Endothelial cell of umbilical vein (primary cell): ENCODE measurements around the gene ABCC1. TPM values are rescaled to one million over a fixed set of nuclear protein-coding genes. Genes with fewer than 3 reads are reported as not detected.

Source experiments
- BruUV-seq: library from RNA; stranded (reverse); fragments of 400-500 nt; replicated peaks from 2 replicates; lab custom pipeline; 2021; lab: Mats Ljungman, UMichigan
- CTCF ChIA-PET: fragments of 300-600, 350-600 bp; sonication (Branson Sonifier 250); formaldehyde crosslinking; loops from one replicate; lab custom pipeline; 2021; ENCODE audit warnings: antibody characterized with exemption, inconsistent platforms; lab: Charles Lee
- POLR2A ChIA-PET: fragments of 300-600, 350-600 bp; sonication (Branson Sonifier 250); formaldehyde crosslinking; loops from one replicate; lab custom pipeline; 2021; ENCODE audit warnings: antibody characterized with exemption, inconsistent platforms; lab: Charles Lee
- DNase-seq: peaks from one replicate; pipeline ENCODE4 v3.0.0-alpha.2; 2011; ENCODE audit warnings: low read depth, low spot score
- FAIRE-seq: peaks from 2 replicates; lab custom pipeline; 2011; peaks lifted over from hg19 to GRCh38; lab: Jason Lieb, UNC
- H2AFZ ChIP-seq: 2 replicates; pipeline ENCODE4 v1.6.0; 2012; ENCODE audit warnings: low read depth, low read length, control low read depth, inconsistent platforms
- H3K27ac ChIP-seq: 2 replicates; pipeline ENCODE4 v1.5.1; 2011; ENCODE audit warnings: low read depth, mild to moderate bottlenecking, control low read depth, low read length, moderate library complexity; ENCODE audit not compliant: insufficient read depth
- H3K27me3 ChIP-seq, 2 experiments: 2 replicates each; pipeline versions ENCODE4 v1.6.0 to v1.6.1; 2011; ENCODE audit warnings: low read length in 2 of 2, mixed read lengths in 1 of 2; ENCODE audit not compliant: control insufficient read depth in 2 of 2, insufficient read depth in 2 of 2
- H3K36me3 ChIP-seq, 2 experiments: 2 replicates in 1 of 2; 3 replicates in 1 of 2; pipeline ENCODE4 v1.5.1; 2011; ENCODE audit warnings: low read length in 2 of 2, mild to moderate bottlenecking in 1 of 2, moderate library complexity in 1 of 2; ENCODE audit not compliant: control insufficient read depth in 2 of 2, insufficient read depth in 2 of 2; ENCODE audit errors: extremely low read depth in 1 of 2
- H3K4me1 ChIP-seq: 3 replicates; pipeline ENCODE4 v1.5.1; 2011; ENCODE audit warnings: mild to moderate bottlenecking, low read length; ENCODE audit not compliant: control insufficient read depth, insufficient read depth; ENCODE audit errors: extremely low read depth
- H3K4me2 ChIP-seq: 2 replicates; pipeline ENCODE4 v1.6.1; 2011; ENCODE audit warnings: low read length, control low read depth, mixed read lengths; ENCODE audit not compliant: insufficient read depth
- H3K4me3 ChIP-seq, 3 experiments: fragments of 200-600 bp in 1 of 3; sonication (generic), shearing (Covaris generic) in 1 of 3; replicated peaks in 1 of 3; 2 replicates each; pipeline ENCODE4 v1.5.1; 2011 to 2016; ENCODE audit warnings: control low read depth in 3 of 3, low read length in 3 of 3, mild to moderate bottlenecking in 2 of 3, inconsistent platforms in 1 of 3, low read depth in 1 of 3, moderate library complexity in 1 of 3; ENCODE audit not compliant: insufficient read depth in 1 of 3
- H3K79me2 ChIP-seq: 2 replicates; pipeline ENCODE4 v1.6.0; 2012; ENCODE audit warnings: low read length, inconsistent platforms; ENCODE audit not compliant: control insufficient read depth, insufficient read depth
- H3K9ac ChIP-seq: replicated peaks from 2 replicates; pipeline ENCODE3; 2011; ENCODE audit warnings: low read length, control low read depth; ENCODE audit not compliant: insufficient read depth; ENCODE audit errors: extremely low read depth
- H3K9me1 ChIP-seq: replicated peaks from 3 replicates; pipeline ENCODE4 v1.6.0; 2011; ENCODE audit warnings: mild to moderate bottlenecking, low read length; ENCODE audit not compliant: control insufficient read depth, insufficient read depth; ENCODE audit errors: extremely low read depth
- H3K9me3 ChIP-seq: replicated peaks from 2 replicates; pipeline ENCODE4 v1.5.1; 2012; ENCODE audit warnings: low read length, inconsistent platforms; ENCODE audit not compliant: control insufficient read depth, insufficient read depth
- H4K20me1 ChIP-seq: replicated peaks from 2 replicates; pipeline ENCODE3; 2011; ENCODE audit warnings: mild to moderate bottlenecking, low read length; ENCODE audit not compliant: control insufficient read depth, insufficient read depth; ENCODE audit errors: extremely low read depth
- CTCF ChIP-seq, 2 donors: IDR thresholded peaks; 1 replicate in 1 of 2; 2 replicates in 1 of 2; pipeline ENCODE4 v1.5.1; 2011; ENCODE audit warnings: low read length in 2 of 2, mild to moderate bottlenecking in 2 of 2, moderate library complexity in 2 of 2, control low read depth in 1 of 2, inconsistent platforms in 1 of 2, low read depth in 1 of 2; ENCODE audit not compliant: insufficient read depth in 1 of 2; ENCODE audit errors: extremely low read depth in 1 of 2
- EZH2 ChIP-seq: IDR thresholded peaks from 2 replicates; pipeline ENCODE4 v1.6.1; 2012; ENCODE audit warnings: borderline replicate concordance, low read depth, mild to moderate bottlenecking, moderate library complexity, low read length, inconsistent platforms; ENCODE audit not compliant: severe bottlenecking
- FOS ChIP-seq: IDR thresholded peaks from 2 replicates; pipeline ENCODE4 v1.6.1; 2011; ENCODE audit warnings: mild to moderate bottlenecking, low read length, moderate library complexity, borderline replicate concordance; ENCODE audit not compliant: insufficient read depth
- GATA2 ChIP-seq: IDR thresholded peaks from 2 replicates; pipeline ENCODE4 v1.7.0; 2011; ENCODE audit warnings: low read depth, mild to moderate bottlenecking, moderate library complexity, mixed read lengths, low read length; ENCODE audit not compliant: insufficient read length, insufficient read depth
- JUN ChIP-seq: IDR thresholded peaks from 2 replicates; pipeline ENCODE4 v1.6.1; 2011; ENCODE audit warnings: borderline replicate concordance, low read depth; ENCODE audit not compliant: insufficient read length, insufficient read depth
- MAX ChIP-seq: IDR thresholded peaks from 2 replicates; pipeline ENCODE4 v1.6.1; 2011; ENCODE audit not compliant: insufficient read depth, insufficient read length
- MYC ChIP-seq: IDR thresholded peaks from one replicate; pipeline ENCODE4 v1.6.1; 2011; ENCODE audit warnings: mild to moderate bottlenecking, low read depth, low read length
- POLR2A ChIP-seq: IDR thresholded peaks from 2 replicates; pipeline ENCODE4 v1.6.1; 2012; ENCODE audit warnings: low read depth, mild to moderate bottlenecking, control low read depth, low read length
- POLR2AphosphoS5 ChIP-seq: IDR thresholded peaks from 2 replicates; pipeline ENCODE4 v1.6.1; 2012; ENCODE audit warnings: low read depth, mild to moderate bottlenecking, control low read depth, low read length, moderate library complexity; ENCODE audit not compliant: insufficient read depth
- dilution Hi-C: fragments of 300-500 bp; cut with MboI; formaldehyde crosslinking; loops from one replicate; pipeline ENCODE4 v1.15.0; 2019; ENCODE audit warnings: low sequenced_read_pairs; ENCODE audit not compliant: extremely low pct_ligation_motif_present
- intact Hi-C: fragments of 100-400 bp; cut with micrococcal nuclease; formaldehyde crosslinking; loops from one replicate; pipeline ENCODE4 v1.10.0; 2022
- polyA plus RNA-seq, 4 experiments: library from polyadenylated mRNA; depleted of rRNA in 3 of 4; stranded (reverse) in 3 of 4; unstranded in 1 of 4; fragments of >200 nt; gene quantifications; 2 replicates each; pipeline versions ENCODE4 v1.2.1 to v1.2.3, GENCODE V29; 2011 to 2012; ENCODE audit warnings: missing spikeins in 1 of 4
- total RNA-seq: library from RNA; stranded (reverse); gene quantifications from 2 replicates; pipeline ENCODE4 v1.2.3, GENCODE V29; 2021

The ABCC1 gene
- total and polyA plus RNA-seq, 2 donors (not counting 3 experiments of a cell fraction or from before 2014, with no cell fraction given): 46.1 to 89.2 TPM

GRCh38 chr16:16081141-16081540 is 131.7 kb downstream of the ABCC1 start:
- POLR2A ChIA-PET: no interaction called here
- dilution Hi-C loops: no loop called here
- no peak for TF ChIP-seq POLR2AphosphoS5

GRCh38 chr16:16082255-16082654 is 132.8 kb downstream of the ABCC1 start:
- BruUV-seq: no TSS peak
- CTCF ChIA-PET: interaction anchor here (1.9 to 3.6 kb wide), 2 partner anchors 14 to 207 kb away, joined by 4 to 13 read pairs; no protein-coding TSS in a partner anchor
- TF ChIP-seq EZH2: no peak
- no peak for TF ChIP-seq MYC
- TF ChIP-seq POLR2AphosphoS5: no peak
- TF ChIP-seq POLR2A: no peak
- TF ChIP-seq JUN: no peak
- TF ChIP-seq FOS: no peak
- no peak for TF ChIP-seq CTCF (IDR thresholded peaks at IDR 0.05; ENCODE audit: extremely low read depth in 1 of 2, insufficient read depth in 1 of 2, low read depth in 1 of 2, low read length in 2 of 2)
- no peak for TF ChIP-seq GATA2
- no peak for TF ChIP-seq MAX
- Histone ChIP-seq H3K36me3 (peaks cover 11 to 53% of the 10 kb centered on the region in 2 experiments), H3K9ac (no peak overlapping the region), H3K9me3 (no peaks in the 10 kb centered on the region), H3K9me1 (no peaks in the 10 kb centered on the region), H3K27ac (no peak overlapping the region), H3K4me3 (no peak overlapping the region), H2AFZ (no peak overlapping the region), H3K79me2 (no peaks in the 10 kb centered on the region), H3K4me2 (no peak overlapping the region), H3K4me1 (no peaks in the 10 kb centered on the region), H4K20me1 (no peaks in the 10 kb centered on the region), H3K27me3 (no peaks in the 10 kb centered on the region)
- FAIRE-seq: no peak
- intact Hi-C loops: no loop called here
- POLR2A ChIA-PET: interaction anchor here (0.6 kb wide), 1 partner anchor 1105 kb away, joined by 3 read pairs; no protein-coding TSS in a partner anchor
- dilution Hi-C loops: no loop called here
- no peak for DNase-seq

More at GRCh38 chr16:16081141-16081540, 131.7 kb downstream of the ABCC1 start:
- H3K4me1 ChIP-seq: no peaks in the 10 kb centered on the region
- no peak for DNase-seq
- no peak overlapping the region for H3K27ac ChIP-seq
- H3K27me3 ChIP-seq: no peaks in the 10 kb centered on the region
- H3K9me1 ChIP-seq: no peaks in the 10 kb centered on the region
- BruUV-seq: no TSS peak
- peaks cover 14 to 51% of the 10 kb centered on the region in 2 experiments for H3K36me3 ChIP-seq
- H2AFZ ChIP-seq: no peak overlapping the region
- no peak for FAIRE-seq
- intact Hi-C loops: no loop called here
- no peaks in the 10 kb centered on the region for H3K79me2 ChIP-seq
- H3K4me2 ChIP-seq: no peak overlapping the region
- no peaks in the 10 kb centered on the region for H4K20me1 ChIP-seq
- no peak overlapping the region for H3K4me3 ChIP-seq
- H3K9ac ChIP-seq: no peak overlapping the region
- H3K9me3 ChIP-seq: no peaks in the 10 kb centered on the region
- CTCF ChIA-PET: interaction anchor here (3.6 kb wide), 1 partner anchor 206 kb away, joined by 13 read pairs; no protein-coding TSS in a partner anchor
